ENCODE measurements around the gene RECQL5. TPM values are rescaled to one million over a fixed set of nuclear protein-coding genes. Genes with fewer than 3 reads are reported as not detected.
A peak's percentile ranks its signal among the peaks of the same experiment; 100 is the strongest.

The RECQL5 gene
- total RNA-seq, 1 donor from 2014 or later = 22.7 TPM

- Histone ChIP-seq H3K79me2 (ENCODE audit: low read depth) (peaks cover 74% of the 10 kb centered on the region), H3K27me3 (no peaks in the 10 kb centered on the region), H3K4me3 (no peak overlapping the region), H3F3A (ENCODE audit: low read depth) (peaks cover 36% of the 10 kb centered on the region), H3K4me1 (peaks cover 36% of the 10 kb centered on the region), H3K27ac (peak overlapping the region; percentile 36), H3K36me3 (no peaks in the 10 kb centered on the region), H4K20me1 (ENCODE audit: low read depth) (peaks cover 99% of the 10 kb centered on the region), H2AFZ (replicated peaks) (no peak overlapping the region), H3K9me3 (ENCODE audit: low read depth) (no peaks in the 10 kb centered on the region), H3K4me2 (peak overlapping the region; percentile 46), H3K9ac (no peak overlapping the region)
- Mint-ChIP-seq H3K27ac (peak overlapping the region; percentile 9), H3K36me3 (peaks cover 12% of the 10 kb centered on the region), H3K4me3 (no peak overlapping the region), H3K9me3 (no peaks in the 10 kb centered on the region), H3K27me3 (ENCODE audit: insufficient read depth, low read depth) (no peaks in the 10 kb centered on the region), H3K4me1 (peaks cover 27% of the 10 kb centered on the region)
- TF ChIP-seq EZH2 (IDR thresholded peaks at IDR 0.05) = no peak
- peak; percentile 59 for DNase-seq (ENCODE audit: low spot score)
Measured at GRCh38 chr17:75688209-75688825, 21.4 kb upstream of the RECQL5 start.

- H3K9me3 Mint-ChIP-seq = no peaks in the 10 kb centered on the region
- H2AFZ ChIP-seq (replicated peaks) = no peak overlapping the region
- H4K20me1 ChIP-seq (ENCODE audit: low read depth) = peaks cover 82% of the 10 kb centered on the region
- no peak overlapping the region for H3K4me2 ChIP-seq
- no peak for TF ChIP-seq CTCF (IDR thresholded peaks at IDR 0.05)
- TF ChIP-seq EZH2 (IDR thresholded peaks at IDR 0.05) = no peak
- TF ChIP-seq EZH2phosphoT487 (IDR thresholded peaks at IDR 0.05) = no peak
- H3K4me3 ChIP-seq = no peak overlapping the region
- H3K9me3 ChIP-seq (ENCODE audit: low read depth) = no peaks in the 10 kb centered on the region
- peaks cover 17% of the 10 kb centered on the region for H3K4me1 ChIP-seq
- peaks cover 9% of the 10 kb centered on the region for H3K36me3 Mint-ChIP-seq
- H3K36me3 ChIP-seq = no peaks in the 10 kb centered on the region
- no peak overlapping the region for H3K27ac ChIP-seq
- H3K9ac ChIP-seq = no peak overlapping the region
- no peaks in the 10 kb centered on the region for H3K27me3 Mint-ChIP-seq (ENCODE audit: insufficient read depth, low read depth)
- H3F3A ChIP-seq (ENCODE audit: low read depth) = peaks cover 23% of the 10 kb centered on the region
- H3K27me3 ChIP-seq = no peaks in the 10 kb centered on the region
- H3K4me1 Mint-ChIP-seq = peaks cover 3% of the 10 kb centered on the region
- no peak for DNase-seq (ENCODE audit: low spot score)
- H3K79me2 ChIP-seq (ENCODE audit: low read depth) = peaks cover 72% of the 10 kb centered on the region
- H3K4me3 Mint-ChIP-seq = no peak overlapping the region
- no peak overlapping the region for H3K27ac Mint-ChIP-seq
Measured at GRCh38 chr17:75685499-75685898, 18.5 kb upstream of the RECQL5 start.

- no peak overlapping the region for H3K9ac ChIP-seq
- no peak overlapping the region for H3K4me3 Mint-ChIP-seq
- H3K27ac Mint-ChIP-seq = peak overlapping the region; percentile 16
- H3K9me3 Mint-ChIP-seq = no peaks in the 10 kb centered on the region
- no peaks in the 10 kb centered on the region for H3K27me3 Mint-ChIP-seq (ENCODE audit: insufficient read depth, low read depth)
- no peak overlapping the region for H3K4me2 ChIP-seq
- H3K36me3 Mint-ChIP-seq = peaks cover 9% of the 10 kb centered on the region
- H3K4me1 ChIP-seq = peaks cover 17% of the 10 kb centered on the region
- no peak overlapping the region for H2AFZ ChIP-seq (replicated peaks)
- no peaks in the 10 kb centered on the region for H3K9me3 ChIP-seq (ENCODE audit: low read depth)
- DNase-seq (ENCODE audit: low spot score) = no peak
- H4K20me1 ChIP-seq (ENCODE audit: low read depth) = peaks cover 80% of the 10 kb centered on the region
- no peaks in the 10 kb centered on the region for H3K27me3 ChIP-seq
- H3K36me3 ChIP-seq = no peaks in the 10 kb centered on the region
- H3K27ac ChIP-seq = no peak overlapping the region
- no peak overlapping the region for H3K4me3 ChIP-seq
- peaks cover 66% of the 10 kb centered on the region for H3K79me2 ChIP-seq (ENCODE audit: low read depth)
- H3K4me1 Mint-ChIP-seq = peaks cover 3% of the 10 kb centered on the region
- TF ChIP-seq EZH2 (IDR thresholded peaks at IDR 0.05) (no peak), CTCF (IDR thresholded peaks at IDR 0.05) (no peak), EZH2phosphoT487 (IDR thresholded peaks at IDR 0.05) (no peak)
- H3F3A ChIP-seq (ENCODE audit: low read depth) = peaks cover 23% of the 10 kb centered on the region
Measured at GRCh38 chr17:75684924-75685323, 18.0 kb upstream of the RECQL5 start.

- Histone ChIP-seq H3K36me3 (no peaks in the 10 kb centered on the region), H3F3A (ENCODE audit: low read depth) (peaks cover 23% of the 10 kb centered on the region), H3K4me1 (peaks cover 17% of the 10 kb centered on the region), H3K27ac (no peak overlapping the region), H2AFZ (replicated peaks) (no peak overlapping the region), H4K20me1 (ENCODE audit: low read depth) (peaks cover 73% of the 10 kb centered on the region), H3K27me3 (no peaks in the 10 kb centered on the region), H3K9me3 (ENCODE audit: low read depth) (no peaks in the 10 kb centered on the region), H3K79me2 (ENCODE audit: low read depth) (peaks cover 60% of the 10 kb centered on the region), H3K4me2 (no peak overlapping the region), H3K4me3 (no peak overlapping the region), H3K9ac (no peak overlapping the region)
- peaks cover 15% of the 10 kb centered on the region for H3K36me3 Mint-ChIP-seq
- no peaks in the 10 kb centered on the region for H3K9me3 Mint-ChIP-seq
- H3K27me3 Mint-ChIP-seq (ENCODE audit: insufficient read depth, low read depth) = no peaks in the 10 kb centered on the region
- TF ChIP-seq EZH2 (IDR thresholded peaks at IDR 0.05) (no peak), CTCF (IDR thresholded peaks at IDR 0.05) (no peak), EZH2phosphoT487 (IDR thresholded peaks at IDR 0.05) (no peak)
- H3K4me1 Mint-ChIP-seq = peaks cover 3% of the 10 kb centered on the region
- no peak overlapping the region for H3K27ac Mint-ChIP-seq
- DNase-seq (ENCODE audit: low spot score) = no peak
- no peak overlapping the region for H3K4me3 Mint-ChIP-seq
Measured at GRCh38 chr17:75684249-75684648, 17.3 kb upstream of the RECQL5 start.

All from neural progenitor cell (in vitro differentiated cells).